Esophagus muscularis mucosa (tissue), 4 donors: ENCODE data around the gene KCP. TPM values are rescaled to one million over a fixed set of nuclear protein-coding genes. Genes with fewer than 3 reads are reported as not detected.

ENCODE experiments used
- DNase-seq: peaks from one replicate; pipeline ENCODE4 v3.0.0-alpha.2; 2017; ENCODE audit errors: extremely low spot score
- H3K27ac ChIP-seq, 4 donors: fragments of 200-600 bp; sonication (generic); replicated peaks in 1 of 4; 1 replicate in 3 of 4; 2 replicates in 1 of 4; pipeline ENCODE4 v1.5.1; 2016 to 2019; ENCODE audit warnings: mild to moderate bottlenecking in 1 of 4
- H3K27me3 ChIP-seq, 4 donors: fragments of 200-600 bp; sonication (generic); one replicate each; pipeline versions ENCODE4 v1.5.1 to v1.6.0; 2016 to 2019
- H3K36me3 ChIP-seq, 4 donors: fragments of 200-600 bp; sonication (generic); one replicate each; pipeline ENCODE4 v1.5.1; 2016 to 2019
- H3K4me1 ChIP-seq, 4 donors: fragments of 200-600 bp; sonication (generic); one replicate each; pipeline ENCODE4 v1.5.1; 2016 to 2019
- H3K4me3 ChIP-seq, 4 donors: fragments of 200-600 bp; sonication (generic); 1 replicate in 2 of 4; 2 replicates in 2 of 4; pipeline ENCODE4 v1.5.1; 2016 to 2019; ENCODE audit warnings: mild to moderate bottlenecking in 4 of 4, moderate library complexity in 1 of 4
- H3K9me3 ChIP-seq, 4 donors: fragments of 200-600 bp; sonication (generic); 1 replicate in 3 of 4; 2 replicates in 1 of 4; pipeline ENCODE4 v1.5.1; 2016 to 2019
- CTCF ChIP-seq, 3 experiments: fragments of 200-600 bp in 2 of 3; fragments of 450-650 bp in 1 of 3; sonication (generic) in 2 of 3; IDR thresholded peaks; one replicate each; pipeline ENCODE4 v1.5.1; 2017 to 2019; ENCODE audit warnings: antibody characterized with exemption in 3 of 3, mild to moderate bottlenecking in 2 of 3, moderate library complexity in 1 of 3
- EP300 ChIP-seq: sonication (generic); formaldehyde crosslinking; IDR thresholded peaks from one replicate; pipeline ENCODE4 v1.6.1; 2017; ENCODE audit warnings: antibody characterized with exemption
- POLR2A ChIP-seq: fragments of 450-650 bp; IDR thresholded peaks from one replicate; pipeline ENCODE4 v1.6.1; 2017; ENCODE audit warnings: antibody characterized with exemption, moderate library complexity, mild to moderate bottlenecking, low read depth
- POLR2AphosphoS5 ChIP-seq, 2 donors: sonication (generic); formaldehyde crosslinking; IDR thresholded peaks; one replicate each; pipeline ENCODE4 v1.6.1; 2017; ENCODE audit warnings: antibody characterized with exemption in 2 of 2
- WGBS: methylation state at CpG from one replicate; pipeline ENCODE4 v1.1.5; 2018; 5-methylcytosine and 5-hydroxymethylcytosine counted together
- intact Hi-C: fragments of 100-400 bp; cut with DNase I; formaldehyde crosslinking; loops from one replicate; pipeline ENCODE4 v1.15.1; 2023
- total RNA-seq, 4 donors: library from RNA; depleted of rRNA; stranded (reverse); fragments of >200 nt; gene quantifications; one replicate each; pipeline versions ENCODE4 v1.1.0 to v1.2.1, GENCODE V29; 2016

The KCP gene
- total RNA-seq, 4 donors from 2014 or later, result 0.13 to 0.66 (median 0.29) TPM; not detected in 1

GRCh38 chr7:128936798-128937197, 26.3 kb upstream of the KCP start:
- TF ChIP-seq EP300 (no peak), POLR2AphosphoS5 (IDR thresholded peaks at IDR 0.05) (no peak), POLR2A (no peak), CTCF (IDR thresholded peaks at IDR 0.05) (no peak)
- intact Hi-C loops, result no loop called here
- Histone ChIP-seq H3K4me3 (no peak overlapping the region), H3K27ac (no peak overlapping the region), H3K4me1 (peaks cover 11 to 26% (median 20%) of the 10 kb centered on the region in 4 donors), H3K9me3 (no peaks in the 10 kb centered on the region), H3K27me3 (peaks cover 0 to 95% (median 13%) of the 10 kb centered on the region in 4 donors), H3K36me3 (no peaks in the 10 kb centered on the region)
- WGBS, result 93% methylated on average over 4 of the region's 4 CpGs
- DNase-seq, result no peak

GRCh38 chr7:128935342-128935730, 24.8 kb upstream of the KCP start:
- H3K36me3 ChIP-seq, result no peaks in the 10 kb centered on the region
- H3K4me1 ChIP-seq, result peaks cover 11 to 26% (median 20%) of the 10 kb centered on the region in 4 donors
- DNase-seq, result no peak
- WGBS, result 34% methylated on average over 6 of the region's 6 CpGs
- H3K9me3 ChIP-seq, result no peaks in the 10 kb centered on the region
- no peak overlapping the region for H3K4me3 ChIP-seq
- TF ChIP-seq CTCF (IDR thresholded peaks at IDR 0.05), result no peak
- TF ChIP-seq POLR2A, result no peak
- no peak for TF ChIP-seq EP300
- no peak for TF ChIP-seq POLR2AphosphoS5 (IDR thresholded peaks at IDR 0.05)
- H3K27me3 ChIP-seq, result peaks cover 0 to 88% (median 13%) of the 10 kb centered on the region in 4 donors
- intact Hi-C loops, result no loop called here
- H3K27ac ChIP-seq, result peak overlapping the region in 2 of 4 donors; percentile 22 to 31

- no peak for DNase-seq
- Histone ChIP-seq H3K9me3 (no peaks in the 10 kb centered on the region), H3K27me3 (peaks cover 0 to 84% (median 13%) of the 10 kb centered on the region in 4 donors), H3K4me1 (peaks cover 11 to 26% (median 20%) of the 10 kb centered on the region in 4 donors), H3K4me3 (no peak overlapping the region), H3K36me3 (no peaks in the 10 kb centered on the region), H3K27ac (peak overlapping the region in 2 of 4 donors; percentile 22 to 31)
- TF ChIP-seq EP300 (no peak), CTCF (IDR thresholded peaks at IDR 0.05) (no peak), POLR2AphosphoS5 (IDR thresholded peaks at IDR 0.05) (no peak), POLR2A (no peak)
- intact Hi-C loops, result no loop called here
- WGBS, result 64% methylated on average over 14 of the region's 14 CpGs
These were observed 24.1 kb upstream of the KCP start for GRCh38 chr7:128934361-128935341.

GRCh38 chr7:128933180-128933891, 22.8 kb upstream of the KCP start:
- Histone ChIP-seq H3K4me3 (no peak overlapping the region), H3K9me3 (no peaks in the 10 kb centered on the region), H3K27ac (no peak overlapping the region), H3K4me1 (peaks cover 4 to 16% (median 12%) of the 10 kb centered on the region in 4 donors), H3K27me3 (peaks cover 0 to 84% (median 13%) of the 10 kb centered on the region in 4 donors), H3K36me3 (no peaks in the 10 kb centered on the region)
- DNase-seq, result no peak
- 83% methylated on average over 14 of the region's 15 CpGs for WGBS
- intact Hi-C loops, result no loop called here
- TF ChIP-seq EP300 (no peak), POLR2AphosphoS5 (IDR thresholded peaks at IDR 0.05) (peak in 1 of 2 donors; percentile 11)

GRCh38 chr7:128932862-128933179, 22.3 kb upstream of the KCP start:
- intact Hi-C loops, result no loop called here
- Histone ChIP-seq H3K9me3 (no peaks in the 10 kb centered on the region), H3K36me3 (no peaks in the 10 kb centered on the region), H3K4me3 (no peak overlapping the region), H3K27ac (no peak overlapping the region), H3K4me1 (peaks cover 0 to 11% (median 7%) of the 10 kb centered on the region in 4 donors), H3K27me3 (peaks cover 0 to 84% (median 9%) of the 10 kb centered on the region in 4 donors)
- WGBS, result 79% methylated on average over 4 of the region's 4 CpGs
- TF ChIP-seq CTCF (IDR thresholded peaks at IDR 0.05), result no peak
- TF ChIP-seq POLR2AphosphoS5 (IDR thresholded peaks at IDR 0.05), result no peak
- no peak for TF ChIP-seq POLR2A
- TF ChIP-seq EP300, result no peak
- DNase-seq, result no peak
